Testis (tissue), 3 donors: ENCODE results near the gene IGSF22. TPM values are rescaled to one million over a fixed set of nuclear protein-coding genes. Genes with fewer than 3 reads are reported as not detected.

Source experiments
- DNase-seq: peaks from one replicate; pipeline ENCODE4 v3.0.0-alpha.2; 2019
- H3K27ac ChIP-seq, 2 donors: fragments of 200-600 bp; sonication (generic); one replicate each; pipeline ENCODE4 v1.5.1; 2019
- H3K27me3 ChIP-seq: fragments of 200-600 bp; sonication (generic); one replicate; pipeline ENCODE4 v1.5.1; 2019
- H3K36me3 ChIP-seq: fragments of 200-600 bp; sonication (generic); one replicate; pipeline ENCODE4 v1.5.1; 2017; ENCODE audit warnings: low read depth; ENCODE audit errors: missing control alignments
- H3K4me1 ChIP-seq: fragments of 200-600 bp; sonication (generic); one replicate; pipeline ENCODE4 v1.5.1; 2019
- H3K4me3 ChIP-seq, 2 donors: fragments of 200-600 bp; sonication (generic); one replicate each; pipeline ENCODE4 v1.5.1; 2017 to 2019
- H3K9me3 ChIP-seq: fragments of 200-600 bp; sonication (generic); one replicate; pipeline ENCODE4 v1.5.1; 2017
- CTCF ChIP-seq, 3 experiments: fragments of 450-650 bp in 2 of 3; fragments of 200-600 bp in 1 of 3; sonication (generic) in 1 of 3; IDR thresholded peaks; one replicate each; pipeline ENCODE4 v1.5.1; 2016 to 2019; ENCODE audit warnings: antibody characterized with exemption in 3 of 3, mild to moderate bottlenecking in 2 of 3, moderate library complexity in 1 of 3
- POLR2A ChIP-seq: fragments of 450-650 bp; IDR thresholded peaks from one replicate; pipeline ENCODE4 v1.6.1; 2017; ENCODE audit warnings: antibody characterized with exemption, mild to moderate bottlenecking, moderate library complexity
- WGBS, 2 donors: methylation state at CpG; one replicate each; pipeline ENCODE4 v1.1.5; 2018; 5-methylcytosine and 5-hydroxymethylcytosine counted together
- intact Hi-C: fragments of 100-400 bp; cut with DNase I; formaldehyde crosslinking; loops from one replicate; pipeline ENCODE4 v1.15.1; 2023; ENCODE audit warnings: low total_unique reads
- polyA plus RNA-seq: library from polyadenylated mRNA; stranded (reverse); fragments of 350-450 nt; fragmentation: Illumina TruSeq; extraction: RNeasy Lipid Tissue Mini Kit (QIAGEN cat#74804); gene quantifications from one replicate; pipeline ENCODE4 v1.2.3, GENCODE V29; 2014; ENCODE audit warnings: low read depth, low replicate concordance; ENCODE audit not compliant: insufficient read depth
- total RNA-seq, 2 donors: library from RNA; depleted of rRNA; stranded (reverse); fragments of >200 nt; gene quantifications; one replicate each; pipeline ENCODE4 v1.2.3, GENCODE V29; 2016

Gene IGSF22
- total and polyA plus RNA-seq, 3 donors from 2014 or later: 0.94 to 1.7 (median 1.1) TPM

GRCh38 chr11:18699848-18700261 is 26.1 kb downstream of the IGSF22 start:
- H3K27me3 ChIP-seq: no peaks in the 10 kb centered on the region
- H3K36me3 ChIP-seq: no peaks in the 10 kb centered on the region
- peaks cover 19% of the 10 kb centered on the region for H3K4me1 ChIP-seq
- intact Hi-C loops: no loop called here
- TF ChIP-seq POLR2A (no peak), CTCF (IDR thresholded peaks at IDR 0.05) (no peak)
- H3K27ac ChIP-seq: peak overlapping the region; percentile 86 to 87
- no peak overlapping the region for H3K4me3 ChIP-seq
- no peaks in the 10 kb centered on the region for H3K9me3 ChIP-seq
- WGBS, 2 donors: 15 to 32% methylated on average over 2 to 3 of the region's 3 CpGs
- peak; percentile 44 for DNase-seq

- H3K27ac ChIP-seq: peak overlapping the region; percentile 86 to 87
- no peaks in the 10 kb centered on the region for H3K9me3 ChIP-seq
- no peak for DNase-seq
- H3K4me3 ChIP-seq: peak overlapping the region; percentile 81 to 97
- 5 to 7% methylated on average over 9 of the region's 9 CpGs for WGBS, 2 donors
- H3K36me3 ChIP-seq: no peaks in the 10 kb centered on the region
- H3K4me1 ChIP-seq: peaks cover 19% of the 10 kb centered on the region
- no peaks in the 10 kb centered on the region for H3K27me3 ChIP-seq
- TF ChIP-seq CTCF (IDR thresholded peaks at IDR 0.05) (no peak), POLR2A (no peak)
- intact Hi-C loops: no loop called here
Observed at GRCh38 chr11:18699269-18699596, 26.8 kb downstream of the IGSF22 start.

GRCh38 chr11:18698341-18699268 is 27.4 kb downstream of the IGSF22 start, which contains the start of gene TMEM86A:
TSS of gene TMEM86A (plus strand) at chr11:18698779. CDS start at chr11:18698887, 108 bp downstream.
- Histone ChIP-seq H3K4me3 (peak within 1 kb of the TSS; percentile 81 to 97), H3K4me1 (peaks cover 19% of the 10 kb centered on the region), H3K27ac (peak within 1 kb of the TSS; percentile 86 to 87), H3K36me3 (no peaks in the 10 kb centered on the region), H3K27me3 (no peaks in the 10 kb centered on the region), H3K9me3 (no peaks in the 10 kb centered on the region)
- intact Hi-C loops: no loop called here
- peak; percentile 96 for DNase-seq
- TF ChIP-seq CTCF (IDR thresholded peaks at IDR 0.05): no peak
- TF ChIP-seq POLR2A: peak; percentile 53
- WGBS, 2 donors: 0% methylated on average over 8 to 51 of the region's 98 CpGs

GRCh38 chr11:18697576-18697975 is 28.4 kb downstream of the IGSF22 start:
- peak overlapping the region in 1 of 2 donors; percentile 87 for H3K27ac ChIP-seq
- H3K36me3 ChIP-seq: no peaks in the 10 kb centered on the region
- DNase-seq: no peak
- WGBS, 2 donors: 66 to 75% methylated on average over 4 of the region's 4 CpGs
- H3K4me1 ChIP-seq: peaks cover 19% of the 10 kb centered on the region
- intact Hi-C loops: no loop called here
- H3K27me3 ChIP-seq: no peaks in the 10 kb centered on the region
- H3K4me3 ChIP-seq: no peak overlapping the region
- TF ChIP-seq CTCF (IDR thresholded peaks at IDR 0.05) (no peak), POLR2A (no peak)
- H3K9me3 ChIP-seq: no peaks in the 10 kb centered on the region
